Measurements from ENCODE around the gene ZP1.

Gene ZP1

DNA sequence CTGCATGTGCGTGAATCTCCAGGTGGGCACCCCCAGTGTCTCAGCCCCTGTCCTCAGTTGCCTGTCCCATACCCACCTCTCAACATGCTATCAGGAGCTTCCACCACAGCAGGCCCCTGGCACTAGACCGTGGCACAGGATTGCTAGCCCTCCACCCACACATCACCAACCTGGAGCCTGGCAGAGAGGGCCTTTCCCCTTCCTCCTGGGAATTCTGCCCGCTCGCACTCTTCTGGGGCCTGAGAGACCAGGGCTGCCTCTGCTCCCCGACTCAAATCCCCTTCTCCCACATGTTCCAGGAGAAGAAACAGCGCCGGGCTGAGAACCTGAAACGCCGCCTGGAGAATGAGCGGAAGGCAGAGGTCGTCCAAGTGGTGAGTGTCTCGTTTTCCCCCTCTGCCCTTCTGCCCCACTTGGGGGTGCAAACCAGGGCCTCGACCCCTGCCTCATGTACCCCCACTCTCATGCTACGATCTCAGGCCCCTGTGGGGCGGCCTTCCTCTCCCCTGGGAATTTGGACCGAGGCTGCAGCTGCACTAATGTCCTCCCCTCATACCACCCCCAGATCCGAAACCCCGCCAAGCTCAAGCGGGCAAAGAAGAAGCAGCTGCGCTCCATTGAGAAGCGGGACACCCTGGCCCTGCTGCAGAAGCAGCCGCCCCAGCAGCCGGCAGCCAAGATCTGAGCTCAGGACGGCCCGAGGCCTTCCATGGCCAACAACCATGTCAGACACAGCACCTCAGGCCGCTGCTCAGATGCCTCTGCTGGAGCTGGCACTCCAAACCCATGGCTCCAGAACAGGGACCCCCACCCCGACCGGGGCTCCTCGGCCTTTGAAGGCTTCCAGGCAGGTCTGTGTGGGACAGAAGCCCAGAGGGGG, 17.5 kb upstream of the ZP1 start:
- DNase-seq (no peak), ATAC-seq (replicated peaks) (no peak)
- Mint-ChIP-seq H3K4me1 (ENCODE audit: low read depth in 2 of 2) (peaks cover 6 to 8% of the 10 kb centered on the region in 2 donors), H3K27me3 (no peaks in the 10 kb centered on the region), H3K9me3 (no peaks in the 10 kb centered on the region), H3K36me3 (ENCODE audit: insufficient read depth) (peaks cover 28% of the 10 kb centered on the region), H3K4me3 (no peak overlapping the region), H3K27ac (peak overlapping the region in 1 of 2 donors; percentile 26)

DNA sequence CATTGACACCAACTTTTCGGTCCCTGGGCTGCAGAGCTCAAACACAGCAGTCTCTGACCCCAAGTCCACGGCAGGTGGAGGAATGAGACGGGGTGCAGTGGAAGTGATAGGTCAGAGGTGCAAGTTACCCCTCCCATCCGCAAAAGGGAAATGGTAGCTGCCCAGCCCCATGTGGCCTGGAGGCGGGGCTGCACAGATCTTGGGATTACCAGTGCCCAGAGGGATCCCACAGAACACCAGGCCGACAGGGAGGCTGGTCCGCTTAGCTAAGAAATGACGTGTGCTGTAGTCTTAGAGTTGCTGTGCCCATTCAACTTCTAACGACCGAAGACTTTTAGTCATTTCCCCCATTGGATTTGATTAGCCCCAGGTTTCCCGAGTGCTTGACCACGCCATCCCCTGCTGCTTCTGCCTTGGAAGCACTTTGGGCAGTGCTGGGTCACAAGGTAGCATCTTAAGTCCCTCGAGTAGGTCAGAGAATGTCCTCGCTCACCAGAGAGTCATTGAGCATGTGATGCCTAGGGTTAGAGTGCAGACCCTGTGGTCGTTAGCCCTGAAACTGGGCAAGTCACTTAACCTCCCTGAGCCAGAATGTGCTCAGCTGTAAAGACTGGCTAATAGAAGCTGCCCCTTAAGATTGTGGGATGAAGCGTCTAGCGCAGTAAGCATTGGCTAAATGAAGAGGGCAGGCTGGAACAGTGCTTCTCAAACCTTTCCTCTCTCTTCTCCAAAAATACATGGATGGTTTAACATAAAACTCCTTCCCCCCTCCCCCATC, 15.8 kb upstream of the ZP1 start:
- Mint-ChIP-seq H3K4me3 (no peak overlapping the region), H3K9me3 (no peaks in the 10 kb centered on the region), H3K36me3 (ENCODE audit: insufficient read depth) (peaks cover 17% of the 10 kb centered on the region), H3K27ac (peak overlapping the region in 1 of 2 donors; percentile 41), H3K4me1 (ENCODE audit: low read depth in 2 of 2) (peaks cover 0 to 1% of the 10 kb centered on the region in 2 donors), H3K27me3 (no peaks in the 10 kb centered on the region)
- no peak for ATAC-seq (replicated peaks)
- no peak for DNase-seq

DNA sequence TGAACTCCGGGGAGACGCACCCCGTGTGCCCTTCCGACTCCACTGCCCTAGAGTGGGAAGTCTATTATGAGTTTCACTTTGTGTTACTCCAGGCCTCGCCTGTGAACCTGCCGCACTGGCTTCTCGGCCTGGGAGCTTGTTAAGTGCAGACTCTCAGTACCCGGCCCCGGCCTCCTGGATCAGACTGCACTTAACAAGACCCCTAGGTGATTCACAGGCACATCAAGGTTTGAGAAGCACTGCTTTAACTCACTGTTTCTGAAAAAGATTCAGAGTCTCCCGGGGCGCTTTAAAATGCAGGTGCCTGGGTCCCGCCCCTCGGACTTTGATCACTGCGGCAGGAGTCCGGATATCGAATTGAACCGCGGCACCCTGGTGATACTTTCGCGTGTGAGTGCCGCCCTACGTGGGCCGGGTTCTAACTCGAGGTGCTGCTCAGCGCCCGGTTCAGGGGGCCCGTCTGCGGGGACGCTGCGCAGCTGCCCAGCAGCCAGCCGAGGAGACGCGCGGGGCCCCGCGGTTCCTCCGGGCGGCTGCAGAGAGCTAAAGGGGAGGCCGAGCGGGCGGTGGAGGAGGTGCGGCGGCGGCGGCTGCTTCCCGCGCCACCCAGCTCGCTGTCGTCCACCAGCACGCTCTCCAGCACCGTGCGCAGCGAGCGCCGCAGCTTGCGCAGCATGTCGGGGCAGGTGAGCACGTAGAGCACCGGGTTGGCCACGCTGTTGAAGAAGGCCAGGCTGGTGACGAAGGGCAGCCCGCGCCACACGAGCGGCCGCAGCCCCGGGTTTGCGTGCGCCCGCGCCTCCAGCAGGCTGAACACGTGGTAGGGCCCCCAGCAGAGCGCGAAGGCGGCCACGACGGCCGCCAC, 15.0 kb upstream of the ZP1 start:
- Mint-ChIP-seq H3K27ac (peak overlapping the region in 1 of 2 donors; percentile 41), H3K9me3 (no peaks in the 10 kb centered on the region), H3K4me1 (ENCODE audit: low read depth in 2 of 2) (peaks cover 0 to 1% of the 10 kb centered on the region in 2 donors), H3K4me3 (no peak overlapping the region), H3K36me3 (ENCODE audit: insufficient read depth) (peaks cover 15% of the 10 kb centered on the region), H3K27me3 (no peaks in the 10 kb centered on the region)
- DNase-seq = no peak
- ATAC-seq (replicated peaks) = no peak

DNA sequence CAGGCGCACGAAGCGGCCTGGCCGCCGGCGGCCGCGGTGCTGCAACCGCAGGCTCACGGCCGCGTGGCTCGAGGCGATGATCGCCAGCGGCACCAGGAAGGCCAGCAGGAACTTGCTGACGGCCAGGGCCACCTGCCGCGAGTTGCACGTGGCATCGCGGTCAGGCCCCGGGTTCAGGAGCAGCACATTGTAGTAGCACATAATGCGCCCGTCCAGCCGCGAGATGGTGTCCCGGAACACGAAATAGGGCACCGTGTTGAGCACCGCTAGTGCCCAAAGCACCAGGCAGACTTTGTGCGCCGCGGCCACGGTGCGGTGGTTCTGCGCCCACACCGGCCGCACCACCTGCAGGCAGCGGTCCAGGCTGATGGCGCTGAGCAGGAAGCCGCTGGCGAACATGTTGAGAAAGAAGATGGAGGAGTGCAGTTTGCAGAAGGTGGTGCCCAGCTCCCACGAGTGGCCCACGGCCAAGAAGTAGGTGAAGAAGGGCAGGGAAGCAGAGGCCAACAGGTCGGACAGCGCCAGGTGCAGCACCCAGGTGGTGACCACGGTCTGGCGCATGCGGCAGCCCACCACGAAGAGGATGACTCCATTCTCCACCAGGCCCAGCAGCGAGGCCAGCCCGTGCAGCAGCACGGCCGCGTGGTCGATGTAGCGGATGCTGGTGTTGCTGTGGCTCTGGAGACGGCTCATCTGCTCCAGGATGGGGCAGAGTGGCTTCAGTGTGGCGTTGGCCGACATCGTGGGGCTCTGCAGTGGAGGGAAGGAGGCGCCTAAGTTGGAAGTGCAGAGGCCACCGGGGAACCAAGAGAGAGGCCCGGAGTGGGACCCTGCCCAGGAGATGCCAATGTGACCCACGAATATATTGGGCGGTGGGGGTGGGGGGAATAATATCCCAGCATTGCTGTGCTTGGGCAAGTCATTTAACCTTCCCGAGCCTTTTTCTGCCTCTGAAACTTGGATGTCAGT, 14.1 kb upstream of the ZP1 start:
- peaks cover under 1 to 1% of the 10 kb centered on the region in 2 donors for H3K4me1 Mint-ChIP-seq (ENCODE audit: low read depth in 2 of 2)
- ATAC-seq (replicated peaks) = no peak
- H3K9me3 Mint-ChIP-seq = no peaks in the 10 kb centered on the region

DNA sequence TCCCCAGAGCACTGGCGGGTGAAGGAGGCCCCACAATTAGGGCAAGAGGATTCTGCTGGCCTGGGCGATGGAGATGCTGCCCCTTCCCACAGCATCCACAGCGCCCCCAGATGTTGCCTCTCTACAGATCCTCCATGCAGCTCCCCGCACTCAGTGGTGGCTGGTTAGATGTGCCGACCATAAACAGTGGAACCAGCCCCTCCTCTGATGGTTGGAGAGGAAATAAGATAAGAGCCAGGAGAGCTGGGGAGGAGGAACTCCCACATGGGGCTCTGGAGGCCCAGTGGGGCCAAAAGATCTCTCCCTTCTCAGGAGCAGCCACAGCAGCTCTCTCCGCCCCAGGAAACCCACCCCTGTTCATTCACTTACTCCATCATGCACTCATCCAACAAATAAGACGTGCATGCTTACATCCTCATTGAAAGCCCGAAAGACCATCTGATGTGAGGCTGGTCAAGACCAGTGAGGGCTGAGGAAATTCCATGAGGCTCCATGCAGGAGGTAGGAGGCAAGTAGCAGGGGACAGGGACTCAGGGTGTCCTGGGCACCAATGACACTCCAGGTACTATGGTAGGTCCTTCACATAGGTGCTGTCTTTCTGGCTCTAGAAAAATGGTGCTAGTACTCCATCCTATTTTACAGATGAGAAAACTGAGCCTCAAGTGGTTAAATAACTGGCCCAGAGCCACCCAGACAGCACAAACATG, 13.0 kb upstream of the ZP1 start:
- H3K27me3 Mint-ChIP-seq = no peaks in the 10 kb centered on the region
- DNase-seq (no peak), ATAC-seq (replicated peaks) (no peak)
- no peak overlapping the region for H3K4me3 Mint-ChIP-seq
- H3K27ac Mint-ChIP-seq = no peak overlapping the region
- H3K9me3 Mint-ChIP-seq = no peaks in the 10 kb centered on the region
- H3K36me3 Mint-ChIP-seq (ENCODE audit: insufficient read depth) = peaks cover 11% of the 10 kb centered on the region
- H3K4me1 Mint-ChIP-seq (ENCODE audit: low read depth in 2 of 2) = peaks cover 5 to 7% of the 10 kb centered on the region in 2 donors

More for the DNA sequence above, 14.1 kb upstream of the ZP1 start:
- Mint-ChIP-seq H3K36me3 (ENCODE audit: insufficient read depth) (peaks cover 15% of the 10 kb centered on the region), H3K27ac (no peak overlapping the region), H3K4me3 (no peak overlapping the region), H3K27me3 (no peaks in the 10 kb centered on the region)
- DNase-seq = no peak

DNA sequence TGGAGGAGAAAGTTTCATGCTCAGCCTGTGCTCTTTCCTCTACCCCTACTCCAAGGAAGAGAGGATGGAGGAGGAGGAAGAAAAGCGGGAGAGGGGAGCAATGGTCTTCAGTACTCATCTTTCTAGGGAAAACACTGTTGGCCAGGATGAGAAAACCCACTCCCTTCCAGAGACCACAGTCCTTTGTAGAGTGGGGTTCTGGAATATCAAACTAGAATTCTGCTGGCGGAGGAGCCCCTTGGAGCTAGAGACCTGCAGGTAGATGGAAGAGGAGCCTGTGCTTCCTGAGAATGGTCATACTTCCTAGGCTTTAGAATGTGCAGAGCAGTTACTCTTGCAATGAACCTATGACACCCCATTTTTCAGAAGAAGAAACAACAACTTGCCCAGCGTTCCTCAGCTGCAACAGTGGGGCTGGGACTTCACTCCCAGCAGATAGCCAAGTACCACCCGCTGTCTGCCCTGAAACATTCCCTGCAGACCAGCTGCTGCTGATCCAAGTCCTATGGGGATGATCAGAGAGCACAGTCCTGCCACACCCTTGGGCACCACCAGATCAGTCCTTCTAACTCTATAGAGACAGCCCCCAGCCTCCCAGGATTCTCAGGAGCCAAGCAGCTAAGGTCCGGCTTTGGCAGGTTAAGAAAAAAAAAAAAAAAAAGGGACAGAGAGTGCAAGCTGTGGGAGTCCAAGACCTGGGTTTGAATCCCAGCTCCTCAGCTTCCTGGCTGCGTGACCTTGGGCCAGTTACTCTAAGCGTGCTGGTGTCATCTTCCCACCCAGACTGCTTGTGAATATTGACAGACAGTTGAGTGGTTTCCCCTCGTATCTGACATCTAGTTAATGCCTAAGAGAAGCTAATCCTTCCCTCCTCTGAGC, 12.3 kb upstream of the ZP1 start:
- Mint-ChIP-seq H3K4me1 (ENCODE audit: low read depth in 2 of 2) (peaks cover 5 to 7% of the 10 kb centered on the region in 2 donors), H3K27me3 (no peaks in the 10 kb centered on the region), H3K27ac (peak overlapping the region in 1 of 2 donors; percentile 79), H3K36me3 (ENCODE audit: insufficient read depth) (peaks cover 5% of the 10 kb centered on the region), H3K9me3 (no peaks in the 10 kb centered on the region), H3K4me3 (no peak overlapping the region)
- no peak for DNase-seq
- ATAC-seq (replicated peaks) = no peak

DNA sequence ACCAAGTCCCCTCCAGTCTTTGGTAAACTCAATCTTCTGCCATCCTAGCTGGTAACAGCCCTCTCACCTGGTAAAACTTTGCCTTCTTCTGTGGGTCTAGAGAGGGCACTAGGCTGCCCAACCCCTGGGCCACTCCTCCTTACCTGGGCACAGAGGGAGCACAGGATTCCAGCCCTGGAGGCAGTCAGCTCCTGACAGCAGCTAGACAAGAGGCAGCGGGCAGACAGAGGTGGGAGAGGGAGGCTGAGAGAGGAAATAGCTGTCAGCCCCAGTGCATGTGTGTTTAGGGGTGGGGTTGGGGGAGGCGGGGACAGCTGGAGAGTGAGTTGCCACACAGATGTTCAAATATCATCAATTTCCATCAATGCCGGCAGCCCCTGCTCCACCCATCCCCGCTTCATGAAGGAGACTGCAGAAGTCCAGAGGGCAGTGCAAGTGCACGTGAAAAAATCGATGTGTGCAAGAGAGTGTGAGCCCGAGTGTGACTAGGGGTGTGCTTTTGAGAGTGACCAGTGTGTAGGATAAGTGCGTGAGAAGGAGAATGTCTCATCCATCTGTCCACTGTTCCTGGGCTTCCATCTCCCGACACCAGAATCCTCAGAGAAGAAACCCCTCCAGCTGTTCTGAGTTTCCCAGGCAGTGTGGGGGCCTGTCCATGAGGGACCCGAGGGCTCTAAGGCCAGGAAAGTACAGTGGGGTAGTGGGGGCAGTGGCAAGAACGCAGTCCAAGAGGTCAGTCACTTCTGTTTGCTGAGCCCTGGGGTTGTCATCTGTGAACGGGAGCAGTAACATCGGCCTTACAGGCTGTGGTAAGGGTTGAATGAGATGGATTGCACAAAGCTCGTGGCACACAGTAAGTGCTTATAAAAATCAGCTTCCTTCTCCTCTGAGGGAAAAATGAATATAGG, 11.4 kb upstream of the ZP1 start, which contains the start of gene PTGDR2:
TSS of gene PTGDR2 (minus strand) at position 225 of the 908 bp plus-strand sequence. CDS start 2,228 bp downstream, outside the sequence.
- H3K27me3 Mint-ChIP-seq = no peaks in the 10 kb centered on the region
- H3K36me3 Mint-ChIP-seq (ENCODE audit: insufficient read depth) = peaks cover 3% of the 10 kb centered on the region
- ATAC-seq (replicated peaks) = no peak
- peak within 1 kb of the TSS in 1 of 2 donors; percentile 79 for H3K27ac Mint-ChIP-seq
- DNase-seq = no peak
- H3K4me3 Mint-ChIP-seq = no peak within 1 kb of the TSS
- peaks cover 5 to 7% of the 10 kb centered on the region in 2 donors for H3K4me1 Mint-ChIP-seq (ENCODE audit: low read depth in 2 of 2)
- no peaks in the 10 kb centered on the region for H3K9me3 Mint-ChIP-seq

DNA sequence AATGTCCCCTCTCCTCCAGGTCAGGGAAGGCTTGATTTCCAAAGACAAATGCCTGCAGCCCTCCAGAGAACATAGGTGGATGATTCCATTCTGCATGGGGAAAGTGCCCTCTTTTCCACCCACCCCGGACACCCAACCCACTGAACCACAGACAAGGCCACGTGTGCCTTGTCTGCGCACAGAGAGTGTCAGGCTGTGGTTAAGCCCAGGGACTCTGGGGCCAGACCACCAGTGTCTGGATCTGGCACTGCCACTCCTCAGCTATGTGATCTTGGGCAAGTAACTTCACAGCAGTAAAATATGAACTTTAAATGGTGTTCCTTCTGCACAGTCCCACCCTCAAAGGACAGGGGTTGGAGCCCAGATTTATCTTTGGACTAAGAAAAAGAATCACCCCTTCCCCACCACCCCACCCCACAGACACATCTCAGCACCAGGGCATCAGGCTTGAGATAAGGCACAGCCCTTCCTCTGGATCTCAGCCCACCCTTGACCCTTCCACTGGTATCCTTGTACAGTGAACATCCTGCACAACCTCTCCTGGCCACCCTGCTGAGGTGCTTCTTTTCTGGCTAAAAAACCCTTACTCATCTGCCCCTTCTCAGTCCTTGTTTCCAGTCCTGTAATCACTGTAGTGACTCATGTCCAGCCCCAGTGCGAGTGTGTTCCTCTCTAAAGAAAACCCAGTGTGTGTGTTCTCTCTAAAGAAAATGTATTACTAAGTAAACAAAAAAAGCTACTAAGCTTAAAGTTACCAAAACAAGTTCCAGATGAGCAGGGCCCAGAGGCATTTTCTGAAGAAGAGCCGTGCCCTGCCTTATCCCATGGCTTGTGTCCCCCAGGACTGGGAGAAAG, 9.7 kb upstream of the ZP1 start:
- peak overlapping the region in 1 of 2 donors; percentile 11 for H3K27ac Mint-ChIP-seq
- DNase-seq = no peak
- H3K4me3 Mint-ChIP-seq = no peak overlapping the region
- H3K27me3 Mint-ChIP-seq = peaks cover 0 to 6% of the 10 kb centered on the region in 2 donors
- H3K36me3 Mint-ChIP-seq (ENCODE audit: insufficient read depth) = no peaks in the 10 kb centered on the region
- no peaks in the 10 kb centered on the region for H3K9me3 Mint-ChIP-seq
- H3K4me1 Mint-ChIP-seq (ENCODE audit: low read depth in 2 of 2) = peaks cover 5 to 7% of the 10 kb centered on the region in 2 donors
- peak; percentile 43 for ATAC-seq (replicated peaks)

DNA sequence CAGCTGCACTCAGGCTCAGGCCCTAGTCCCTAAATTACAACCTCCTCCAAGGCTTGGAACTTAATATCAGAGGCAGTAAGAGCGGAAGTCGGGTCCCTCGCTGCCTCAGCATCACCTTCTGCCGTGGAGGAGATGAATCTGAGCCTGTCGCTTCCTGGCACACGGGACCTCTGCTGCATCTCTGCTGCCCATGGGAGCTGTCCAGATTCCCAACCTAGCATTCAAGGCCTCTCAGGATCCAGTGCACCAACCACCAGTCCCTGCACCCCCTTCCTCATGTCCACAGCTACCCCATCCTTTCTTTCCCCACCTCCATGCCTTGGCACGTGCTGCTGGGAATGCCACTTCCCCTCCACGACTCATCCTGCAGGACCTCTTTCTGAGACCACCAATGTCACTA, 9.1 kb upstream of the ZP1 start:
- Mint-ChIP-seq H3K4me1 (ENCODE audit: low read depth in 2 of 2) (peaks cover 5 to 7% of the 10 kb centered on the region in 2 donors), H3K4me3 (no peak overlapping the region), H3K27me3 (peaks cover 0 to 8% of the 10 kb centered on the region in 2 donors), H3K36me3 (ENCODE audit: insufficient read depth) (no peaks in the 10 kb centered on the region), H3K27ac (peak overlapping the region; percentile 11 to 73), H3K9me3 (no peaks in the 10 kb centered on the region)
- ATAC-seq (replicated peaks) = no peak
- DNase-seq = no peak
